DND-41 (cell line): ENCODE measurements around the gene TCF7L1.

Experiments
- ATAC-seq: fragments of 200-7000 bp; cut with Tn5 transposase; 3 replicates; pipeline ENCODE4 v1.9.1; 2021; ENCODE audit warnings: low read depth; ENCODE audit not compliant: insufficient read depth
- DNase-seq: peaks from one replicate; pipeline ENCODE4 v3.0.0-alpha.2; 2020
- H2AFZ ChIP-seq: 2 replicates; pipeline ENCODE4 v1.6.0; 2012; ENCODE audit warnings: low read depth, low read length
- H3K27ac ChIP-seq: 2 replicates; pipeline ENCODE4 v1.5.1; 2012; ENCODE audit warnings: low read length, inconsistent platforms
- H3K27me3 ChIP-seq: fragments of 200-600 bp; sonication (generic); 2 replicates; pipeline ENCODE4 v1.6.0; 2012; ENCODE audit warnings: low read length, mild to moderate bottlenecking, inconsistent platforms; ENCODE audit not compliant: insufficient read depth, poor library complexity
- H3K36me3 ChIP-seq: 2 replicates; pipeline ENCODE4 v1.5.1; 2012; ENCODE audit warnings: low read length, inconsistent platforms; ENCODE audit not compliant: insufficient read depth
- H3K4me1 ChIP-seq: 2 replicates; pipeline ENCODE4 v1.5.1; 2012; ENCODE audit warnings: mild to moderate bottlenecking, low read length; ENCODE audit not compliant: insufficient read depth
- H3K4me2 ChIP-seq: 2 replicates; pipeline ENCODE4 v1.6.0; 2012; ENCODE audit warnings: mild to moderate bottlenecking, moderate library complexity, low read length, inconsistent platforms; ENCODE audit not compliant: insufficient read depth
- H3K4me3 ChIP-seq, 2 experiments: fragments of 200-600 bp in 1 of 2; shearing (Covaris generic) in 1 of 2; 2 replicates each; pipeline ENCODE4 v1.5.1; 2012 to 2016; ENCODE audit warnings: inconsistent platforms in 2 of 2, low read length in 2 of 2, mild to moderate bottlenecking in 2 of 2, low read depth in 1 of 2, moderate library complexity in 1 of 2
- H3K79me2 ChIP-seq: 2 replicates; pipeline ENCODE4 v1.6.0; 2012; ENCODE audit warnings: low read length, inconsistent platforms; ENCODE audit not compliant: insufficient read depth
- H3K9ac ChIP-seq: 2 replicates; pipeline ENCODE4 v1.6.0; 2012; ENCODE audit warnings: low read depth, mild to moderate bottlenecking, inconsistent platforms, low read length, moderate library complexity
- H3K9me3 ChIP-seq: 2 replicates; pipeline ENCODE4 v1.5.1; 2012; ENCODE audit warnings: low read length, moderate library complexity, mild to moderate bottlenecking, inconsistent platforms; ENCODE audit not compliant: insufficient read depth, severe bottlenecking
- H4K20me1 ChIP-seq: 2 replicates; pipeline ENCODE4 v1.6.0; 2012; ENCODE audit warnings: low read length; ENCODE audit not compliant: insufficient read depth
- EZH2 ChIP-seq: IDR thresholded peaks from 3 replicates; pipeline ENCODE4 v1.6.1; 2012; ENCODE audit warnings: borderline replicate concordance, low read depth, mild to moderate bottlenecking, moderate library complexity, low read length, inconsistent platforms; ENCODE audit not compliant: severe bottlenecking
- TF ChIP-seq, protein P1 (sequence below): IDR thresholded peaks from 2 replicates; pipeline ENCODE4 v1.5.1; 2012; ENCODE audit warnings: borderline replicate concordance, low read length, moderate library complexity, mild to moderate bottlenecking; ENCODE audit not compliant: poor library complexity, severe bottlenecking; ENCODE audit errors: extremely low read depth

Gene TCF7L1

DNA sequence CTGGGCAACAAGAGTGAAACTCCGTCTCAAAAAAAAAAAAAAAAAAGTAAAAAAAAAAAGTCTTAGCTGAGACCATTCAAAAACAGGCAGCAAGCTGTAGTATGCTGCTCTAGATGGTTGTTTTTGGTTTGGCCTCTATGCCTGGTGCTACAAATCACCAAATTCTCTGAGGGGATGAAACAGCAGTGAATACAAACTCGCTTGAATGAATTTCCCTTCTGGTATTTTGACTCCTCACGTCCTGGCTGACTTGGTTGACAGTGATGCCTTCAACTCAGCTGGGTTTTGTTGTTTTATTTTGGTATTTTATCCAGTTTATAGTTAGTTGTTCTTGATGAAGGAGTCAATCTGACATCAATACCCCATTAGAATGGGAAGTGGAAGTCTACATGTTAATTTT, 3.3 kb upstream of the TCF7L1 start:
- no peak overlapping the region for H3K27ac ChIP-seq
- ATAC-seq, result no peak
- TF ChIP-seq EZH2, result no peak
- TF ChIP-seq, protein P1, sequence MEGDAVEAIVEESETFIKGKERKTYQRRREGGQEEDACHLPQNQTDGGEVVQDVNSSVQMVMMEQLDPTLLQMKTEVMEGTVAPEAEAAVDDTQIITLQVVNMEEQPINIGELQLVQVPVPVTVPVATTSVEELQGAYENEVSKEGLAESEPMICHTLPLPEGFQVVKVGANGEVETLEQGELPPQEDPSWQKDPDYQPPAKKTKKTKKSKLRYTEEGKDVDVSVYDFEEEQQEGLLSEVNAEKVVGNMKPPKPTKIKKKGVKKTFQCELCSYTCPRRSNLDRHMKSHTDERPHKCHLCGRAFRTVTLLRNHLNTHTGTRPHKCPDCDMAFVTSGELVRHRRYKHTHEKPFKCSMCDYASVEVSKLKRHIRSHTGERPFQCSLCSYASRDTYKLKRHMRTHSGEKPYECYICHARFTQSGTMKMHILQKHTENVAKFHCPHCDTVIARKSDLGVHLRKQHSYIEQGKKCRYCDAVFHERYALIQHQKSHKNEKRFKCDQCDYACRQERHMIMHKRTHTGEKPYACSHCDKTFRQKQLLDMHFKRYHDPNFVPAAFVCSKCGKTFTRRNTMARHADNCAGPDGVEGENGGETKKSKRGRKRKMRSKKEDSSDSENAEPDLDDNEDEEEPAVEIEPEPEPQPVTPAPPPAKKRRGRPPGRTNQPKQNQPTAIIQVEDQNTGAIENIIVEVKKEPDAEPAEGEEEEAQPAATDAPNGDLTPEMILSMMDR, result no peak

GRCh38 chr2:85130407-85130806, 2.8 kb upstream of the TCF7L1 start:
- no peak overlapping the region for H2AFZ ChIP-seq
- H3K9me3 ChIP-seq, result no peaks in the 10 kb centered on the region
- TF ChIP-seq, protein P1, result no peak
- DNase-seq (no peak), ATAC-seq (no peak)
- no peaks in the 10 kb centered on the region for H3K36me3 ChIP-seq
- no peak overlapping the region for H3K27ac ChIP-seq
- no peak overlapping the region for H3K4me2 ChIP-seq
- H3K4me1 ChIP-seq, result no peaks in the 10 kb centered on the region
- H3K4me3 ChIP-seq, result no peak overlapping the region
- no peaks in the 10 kb centered on the region for H3K79me2 ChIP-seq
- H3K9ac ChIP-seq, result no peak overlapping the region
- H4K20me1 ChIP-seq, result no peaks in the 10 kb centered on the region
- H3K27me3 ChIP-seq, result no peaks in the 10 kb centered on the region

More for the DNA sequence above, 3.3 kb upstream of the TCF7L1 start:
- Histone ChIP-seq H3K9me3 (no peaks in the 10 kb centered on the region), H3K4me3 (no peak overlapping the region), H2AFZ (no peak overlapping the region), H3K4me1 (no peaks in the 10 kb centered on the region), H3K36me3 (no peaks in the 10 kb centered on the region), H3K4me2 (no peak overlapping the region), H3K27me3 (no peaks in the 10 kb centered on the region), H3K9ac (no peak overlapping the region), H3K79me2 (no peaks in the 10 kb centered on the region), H4K20me1 (no peaks in the 10 kb centered on the region)
- no peak for DNase-seq

DNA sequence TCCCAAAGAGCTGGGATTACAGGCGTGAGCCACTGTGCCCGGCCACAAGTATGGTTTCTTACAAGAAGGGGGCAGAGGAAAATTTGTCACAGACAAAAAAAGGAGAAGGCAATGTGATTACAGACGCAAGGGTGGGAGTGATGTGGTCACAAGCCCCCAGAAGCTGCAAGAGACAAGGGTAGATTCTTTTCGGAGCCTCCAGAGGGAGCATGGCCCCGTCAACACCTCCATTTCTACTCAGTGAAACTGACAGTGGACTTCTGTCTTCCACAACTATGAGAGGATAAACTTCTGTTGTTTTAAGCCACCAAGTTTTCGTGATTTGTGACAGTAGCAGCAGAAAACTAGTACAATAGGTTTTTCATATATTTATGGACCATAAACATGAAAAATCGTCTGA, 2.1 kb upstream of the TCF7L1 start:
- no peak overlapping the region for H3K9ac ChIP-seq
- no peak for DNase-seq

GRCh38 chr2:85132397-85132796, 795 bp upstream of the TCF7L1 start:
- H3K9ac ChIP-seq, result no peak overlapping the region
- no peaks in the 10 kb centered on the region for H3K79me2 ChIP-seq
- no peak overlapping the region for H3K4me3 ChIP-seq
- no peaks in the 10 kb centered on the region for H3K9me3 ChIP-seq
- ATAC-seq, result no peak
- no peak overlapping the region for H3K4me2 ChIP-seq
- no peak for DNase-seq
- no peak overlapping the region for H3K27ac ChIP-seq
- no peak for TF ChIP-seq EZH2
- TF ChIP-seq, protein P1, result no peak
- no peaks in the 10 kb centered on the region for H3K27me3 ChIP-seq
- no peaks in the 10 kb centered on the region for H3K36me3 ChIP-seq
- H4K20me1 ChIP-seq, result no peaks in the 10 kb centered on the region
- no peaks in the 10 kb centered on the region for H3K4me1 ChIP-seq
- H2AFZ ChIP-seq, result no peak overlapping the region

More for the DNA sequence above, 2.1 kb upstream of the TCF7L1 start:
- Histone ChIP-seq H2AFZ (no peak overlapping the region), H3K79me2 (no peaks in the 10 kb centered on the region), H3K36me3 (no peaks in the 10 kb centered on the region), H3K4me3 (no peak overlapping the region), H3K27ac (no peak overlapping the region), H3K27me3 (no peaks in the 10 kb centered on the region), H3K4me2 (no peak overlapping the region), H3K4me1 (no peaks in the 10 kb centered on the region), H3K9me3 (no peaks in the 10 kb centered on the region), H4K20me1 (no peaks in the 10 kb centered on the region)
- no peak for ATAC-seq
- TF ChIP-seq EZH2, result no peak
- TF ChIP-seq, protein P1, result peak; percentile 36
